ENCODE measurements around the gene FDCSP.

FDCSP gene

DNA sequence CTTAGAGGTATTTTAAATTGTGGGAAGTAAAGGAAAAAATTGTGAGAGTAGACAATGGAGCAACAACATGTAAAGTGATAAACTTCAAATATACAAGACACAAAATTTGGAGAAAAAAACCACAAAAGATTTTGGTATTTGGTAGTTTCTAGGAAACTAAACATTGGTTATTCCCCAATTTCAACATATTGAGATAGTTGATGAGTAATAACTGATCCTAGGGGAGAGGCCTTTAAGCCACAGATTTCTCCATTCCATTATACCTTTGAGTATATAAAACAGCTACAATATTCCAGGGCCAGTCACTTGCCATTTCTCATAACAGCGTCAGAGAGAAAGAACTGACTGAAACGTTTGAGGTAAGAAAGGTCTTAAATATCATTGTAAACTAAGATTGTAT, at the start of gene FDCSP:
Gene FDCSP, plus strand, starts transcription at position 301 of the 400 bp plus-strand sequence. CDS start 5,071 bp downstream, outside the sequence.
- H3K4me3 ChIP-seq (ENCODE audit: low read depth, low read length, poor library complexity, severe bottlenecking) = no peak within 1 kb of the TSS
- H4K20me1 ChIP-seq (ENCODE audit: insufficient read depth, low read length) = no peaks in the 10 kb centered on the region
- H3K36me3 ChIP-seq (ENCODE audit: insufficient read depth, low read length) = no peaks in the 10 kb centered on the region
- H3K4me1 ChIP-seq (ENCODE audit: insufficient read depth, low read length, severe bottlenecking) = no peaks in the 10 kb centered on the region
- H3K9ac ChIP-seq (ENCODE audit: low read length) = no peak within 1 kb of the TSS
- H3K9me3 ChIP-seq (ENCODE audit: low read length) = no peaks in the 10 kb centered on the region
- H3K9me2 ChIP-seq (ENCODE audit: low read depth, low read length) = no peaks in the 10 kb centered on the region
- TF ChIP-seq, protein P1, sequence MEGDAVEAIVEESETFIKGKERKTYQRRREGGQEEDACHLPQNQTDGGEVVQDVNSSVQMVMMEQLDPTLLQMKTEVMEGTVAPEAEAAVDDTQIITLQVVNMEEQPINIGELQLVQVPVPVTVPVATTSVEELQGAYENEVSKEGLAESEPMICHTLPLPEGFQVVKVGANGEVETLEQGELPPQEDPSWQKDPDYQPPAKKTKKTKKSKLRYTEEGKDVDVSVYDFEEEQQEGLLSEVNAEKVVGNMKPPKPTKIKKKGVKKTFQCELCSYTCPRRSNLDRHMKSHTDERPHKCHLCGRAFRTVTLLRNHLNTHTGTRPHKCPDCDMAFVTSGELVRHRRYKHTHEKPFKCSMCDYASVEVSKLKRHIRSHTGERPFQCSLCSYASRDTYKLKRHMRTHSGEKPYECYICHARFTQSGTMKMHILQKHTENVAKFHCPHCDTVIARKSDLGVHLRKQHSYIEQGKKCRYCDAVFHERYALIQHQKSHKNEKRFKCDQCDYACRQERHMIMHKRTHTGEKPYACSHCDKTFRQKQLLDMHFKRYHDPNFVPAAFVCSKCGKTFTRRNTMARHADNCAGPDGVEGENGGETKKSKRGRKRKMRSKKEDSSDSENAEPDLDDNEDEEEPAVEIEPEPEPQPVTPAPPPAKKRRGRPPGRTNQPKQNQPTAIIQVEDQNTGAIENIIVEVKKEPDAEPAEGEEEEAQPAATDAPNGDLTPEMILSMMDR (IDR thresholded peaks at IDR 0.05; ENCODE audit: low read length) = no peak
- no peak for TF ChIP-seq EZH2 (IDR thresholded peaks at IDR 0.05; ENCODE audit: borderline replicate concordance, low read length)
- no peak within 1 kb of the TSS for H3K27ac ChIP-seq (ENCODE audit: low read depth, low read length, poor library complexity, severe bottlenecking)
- no peaks in the 10 kb centered on the region for H3K27me3 ChIP-seq (ENCODE audit: insufficient read depth, low read length)
- H3F3A ChIP-seq (ENCODE audit: insufficient read depth, low read length) = no peaks in the 10 kb centered on the region
- no peaks in the 10 kb centered on the region for H3K79me2 ChIP-seq (ENCODE audit: insufficient read depth, low read length)
- H2AFZ ChIP-seq (ENCODE audit: low read length) = no peak within 1 kb of the TSS
- no peak within 1 kb of the TSS for H3K4me2 ChIP-seq (ENCODE audit: low read length)

DNA sequence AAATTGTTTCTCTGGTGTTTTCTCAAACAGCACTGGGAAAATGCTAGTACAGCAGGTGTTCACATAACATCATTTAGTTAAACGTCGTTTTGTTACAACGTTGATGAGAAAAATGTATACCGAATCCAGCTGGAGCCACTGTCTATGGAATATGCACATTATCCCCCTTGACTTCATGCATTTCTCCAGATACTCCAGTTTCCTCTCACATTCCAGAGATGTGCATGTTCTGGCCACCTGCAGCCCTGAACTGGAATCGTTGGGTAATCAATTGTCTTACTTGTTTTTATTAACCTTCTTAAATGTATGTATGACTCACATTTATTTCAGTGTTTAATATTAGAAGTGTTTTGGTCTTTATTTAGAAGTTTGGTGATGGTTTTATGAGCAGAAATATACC, 48.8 kb upstream of the FDCSP start:
- H3K4me2 ChIP-seq (ENCODE audit: low read length) = no peak overlapping the region
- no peaks in the 10 kb centered on the region for H3K9me3 ChIP-seq (ENCODE audit: low read length)
- H3K27me3 ChIP-seq (ENCODE audit: insufficient read depth, low read length) = no peaks in the 10 kb centered on the region
- no peaks in the 10 kb centered on the region for H3K79me2 ChIP-seq (ENCODE audit: insufficient read depth, low read length)
- no peaks in the 10 kb centered on the region for H3F3A ChIP-seq (ENCODE audit: insufficient read depth, low read length)
- no peaks in the 10 kb centered on the region for H3K9me2 ChIP-seq (ENCODE audit: low read depth, low read length)
- no peaks in the 10 kb centered on the region for H3K36me3 ChIP-seq (ENCODE audit: insufficient read depth, low read length)
- no peaks in the 10 kb centered on the region for H4K20me1 ChIP-seq (ENCODE audit: insufficient read depth, low read length)
- TF ChIP-seq, protein P1 (IDR thresholded peaks at IDR 0.05; ENCODE audit: low read length) = no peak
- no peak for TF ChIP-seq EZH2 (IDR thresholded peaks at IDR 0.05; ENCODE audit: borderline replicate concordance, low read length)
- H3K4me1 ChIP-seq (ENCODE audit: insufficient read depth, low read length, severe bottlenecking) = no peaks in the 10 kb centered on the region
- H2AFZ ChIP-seq (ENCODE audit: low read length) = no peak overlapping the region
- H3K27ac ChIP-seq (ENCODE audit: low read depth, low read length, poor library complexity, severe bottlenecking) = no peak overlapping the region
- no peak overlapping the region for H3K4me3 ChIP-seq (ENCODE audit: low read depth, low read length, poor library complexity, severe bottlenecking)
- H3K9ac ChIP-seq (ENCODE audit: low read length) = no peak overlapping the region

DNA sequence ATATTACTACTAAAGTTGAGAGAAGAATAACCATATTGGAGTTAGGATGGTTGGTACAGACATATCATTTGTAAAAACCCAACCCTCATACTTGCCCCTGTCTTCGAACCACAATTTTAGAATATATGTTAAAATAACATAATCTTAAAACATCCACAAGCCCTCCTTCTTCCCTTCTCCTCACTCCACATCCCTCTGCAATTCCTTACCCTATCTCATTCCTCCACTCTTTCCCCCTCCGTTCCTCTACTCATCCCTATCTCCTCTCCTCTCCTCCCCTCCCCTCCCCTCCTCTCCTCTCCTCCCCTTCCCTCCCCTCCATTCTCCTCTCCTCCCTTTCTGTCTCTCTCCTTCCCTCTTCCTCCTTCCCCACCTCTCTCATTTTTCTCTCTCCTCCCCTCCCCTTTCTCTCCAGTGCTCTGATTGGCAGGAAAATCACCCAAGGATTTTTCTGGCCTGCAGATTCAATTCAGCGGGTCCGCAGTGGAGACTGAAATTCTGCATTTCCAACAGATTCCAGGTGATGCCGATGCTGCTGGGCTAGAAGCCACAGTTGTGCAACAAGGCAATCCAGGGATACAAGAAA, 47.8 kb upstream of the FDCSP start:
- Histone ChIP-seq H2AFZ (ENCODE audit: low read length) (no peak overlapping the region), H3K4me1 (ENCODE audit: insufficient read depth, low read length, severe bottlenecking) (no peaks in the 10 kb centered on the region), H3K9me3 (ENCODE audit: low read length) (no peaks in the 10 kb centered on the region), H3K36me3 (ENCODE audit: insufficient read depth, low read length) (no peaks in the 10 kb centered on the region), H3K4me3 (ENCODE audit: low read depth, low read length, poor library complexity, severe bottlenecking) (no peak overlapping the region), H3K9me2 (ENCODE audit: low read depth, low read length) (no peaks in the 10 kb centered on the region), H3K27ac (ENCODE audit: low read depth, low read length, poor library complexity, severe bottlenecking) (no peak overlapping the region), H3K9ac (ENCODE audit: low read length) (no peak overlapping the region), H3K79me2 (ENCODE audit: insufficient read depth, low read length) (no peaks in the 10 kb centered on the region), H3K4me2 (ENCODE audit: low read length) (no peak overlapping the region), H4K20me1 (ENCODE audit: insufficient read depth, low read length) (no peaks in the 10 kb centered on the region), H3F3A (ENCODE audit: insufficient read depth, low read length) (no peaks in the 10 kb centered on the region), H3K27me3 (ENCODE audit: insufficient read depth, low read length) (no peaks in the 10 kb centered on the region)
- TF ChIP-seq, protein P1 (IDR thresholded peaks at IDR 0.05; ENCODE audit: low read length) = no peak
- no peak for TF ChIP-seq EZH2 (IDR thresholded peaks at IDR 0.05; ENCODE audit: borderline replicate concordance, low read length)

Measured in OCI-LY1 (cell line).